OCI-LY3 (cell line): ENCODE data around the gene UBA1.

Source experiments
- H2AFZ ChIP-seq: fragments of 200-600, 300-600 bp; shearing (Covaris generic); 2 replicates; pipeline ENCODE4 v1.6.0; 2014; ENCODE audit warnings: antibody characterized with exemption, low read depth, low read length
- H3K27ac ChIP-seq: fragments of 200-600, 300-600 bp; sonication (generic); 2 replicates; pipeline ENCODE4 v1.5.1; 2014; ENCODE audit warnings: mild to moderate bottlenecking, low read length, moderate library complexity, mixed read lengths
- H3K27me3 ChIP-seq: fragments of 200-600, 300-600 bp; sonication (generic); 2 replicates; pipeline ENCODE4 v1.6.1; 2014; ENCODE audit warnings: low read depth, low read length, mixed read lengths
- H3K36me3 ChIP-seq: fragments of 200-600, 300-600 bp; sonication (generic); replicated peaks from 2 replicates; pipeline ENCODE3; 2014; ENCODE audit warnings: low read depth, low read length, mixed read lengths
- H3K4me1 ChIP-seq: fragments of 300-600, 200-600 bp; sonication (generic); 2 replicates; pipeline ENCODE4 v1.6.1; 2014; ENCODE audit warnings: low read length, mixed read lengths
- H3K4me2 ChIP-seq: fragments of 200-600, 300-600 bp; sonication (generic); 2 replicates; pipeline ENCODE4 v1.6.1; 2014; ENCODE audit warnings: low read length, mixed read lengths
- H3K4me3 ChIP-seq: fragments of 300-600, 200-600 bp; sonication (generic); 2 replicates; pipeline ENCODE4 v1.5.1; 2014; ENCODE audit warnings: antibody characterized with exemption, mild to moderate bottlenecking, low read length, moderate library complexity
- H3K79me2 ChIP-seq: fragments of 300-600, 200-600 bp; shearing (Covaris generic); 2 replicates; pipeline ENCODE4 v1.6.1; 2014; ENCODE audit warnings: mild to moderate bottlenecking, low read length, mixed read lengths
- H3K9ac ChIP-seq: fragments of 300-600, 200-600 bp; shearing (Covaris generic); 2 replicates; pipeline ENCODE4 v1.6.0; 2014; ENCODE audit warnings: mild to moderate bottlenecking, low read length, moderate library complexity
- H3K9me3 ChIP-seq: fragments of 200-600, 300-600 bp; shearing (Covaris generic); 2 replicates; pipeline ENCODE4 v1.6.1; 2014; ENCODE audit warnings: low read length, mixed read lengths; ENCODE audit not compliant: insufficient read depth
- H4K20me1 ChIP-seq: fragments of 200-600, 300-600 bp; sonication (generic); 2 replicates; pipeline ENCODE4 v1.6.1; 2016; ENCODE audit warnings: low read length, mixed read lengths; ENCODE audit not compliant: insufficient read depth
- CTCF ChIP-seq: fragments of 200-600, 300-600 bp; sonication (generic); IDR thresholded peaks from 2 replicates; pipeline ENCODE4 v1.5.1; 2014; ENCODE audit warnings: antibody characterized with exemption, low read length, low read depth
- EZH2phosphoT487 ChIP-seq: fragments of 200-600 bp; shearing (Covaris generic); IDR thresholded peaks from 2 replicates; pipeline ENCODE4 v1.6.1; 2018; ENCODE audit warnings: antibody characterized with exemption, mixed run types, low read depth

The UBA1 gene

GRCh38 chrX:47158781-47159180 lies 34.8 kb upstream of the UBA1 start:
- H3K27ac ChIP-seq, result no peak overlapping the region
- no peak overlapping the region for H2AFZ ChIP-seq
- H3K27me3 ChIP-seq, result no peaks in the 10 kb centered on the region
- no peak overlapping the region for H3K4me3 ChIP-seq
- peaks cover 36% of the 10 kb centered on the region for H3K36me3 ChIP-seq
- H3K79me2 ChIP-seq, result peaks cover 96% of the 10 kb centered on the region
- H3K9ac ChIP-seq, result no peak overlapping the region
- TF ChIP-seq EZH2phosphoT487 (no peak), CTCF (no peak)
- no peaks in the 10 kb centered on the region for H3K4me1 ChIP-seq
- no peaks in the 10 kb centered on the region for H3K9me3 ChIP-seq
- H4K20me1 ChIP-seq, result peaks cover 30% of the 10 kb centered on the region
- H3K4me2 ChIP-seq, result no peak overlapping the region

- no peak overlapping the region for H3K9ac ChIP-seq
- H3K4me3 ChIP-seq, result no peak overlapping the region
- H3K9me3 ChIP-seq, result no peaks in the 10 kb centered on the region
- H3K27ac ChIP-seq, result no peak overlapping the region
- peaks cover 95% of the 10 kb centered on the region for H3K79me2 ChIP-seq
- peaks cover 27% of the 10 kb centered on the region for H3K36me3 ChIP-seq
- H3K4me1 ChIP-seq, result no peaks in the 10 kb centered on the region
- H3K4me2 ChIP-seq, result no peak overlapping the region
- no peaks in the 10 kb centered on the region for H3K27me3 ChIP-seq
- no peak overlapping the region for H2AFZ ChIP-seq
- TF ChIP-seq EZH2phosphoT487, result no peak
- no peak for TF ChIP-seq CTCF
- peaks cover 33% of the 10 kb centered on the region for H4K20me1 ChIP-seq
Measured at GRCh38 chrX:47160781-47161180, 32.8 kb upstream of the UBA1 start.

GRCh38 chrX:47162927-47163583 lies 30.6 kb upstream of the UBA1 start:
- H3K9me3 ChIP-seq, result no peaks in the 10 kb centered on the region
- no peak overlapping the region for H3K4me2 ChIP-seq
- H2AFZ ChIP-seq, result no peak overlapping the region
- H3K79me2 ChIP-seq, result peaks cover 94% of the 10 kb centered on the region
- no peak overlapping the region for H3K9ac ChIP-seq
- no peak overlapping the region for H3K27ac ChIP-seq
- TF ChIP-seq CTCF (no peak), EZH2phosphoT487 (no peak)
- H3K27me3 ChIP-seq, result no peaks in the 10 kb centered on the region
- H3K4me1 ChIP-seq, result no peaks in the 10 kb centered on the region
- peaks cover 11% of the 10 kb centered on the region for H3K36me3 ChIP-seq
- H3K4me3 ChIP-seq, result no peak overlapping the region
- H4K20me1 ChIP-seq, result peaks cover 22% of the 10 kb centered on the region

- H3K27ac ChIP-seq, result no peak overlapping the region
- H4K20me1 ChIP-seq, result peaks cover 19% of the 10 kb centered on the region; the same call in 1 of the 2 replicates
- H3K4me2 ChIP-seq, result no peak overlapping the region
- H3K36me3 ChIP-seq, result peaks cover 8% of the 10 kb centered on the region
- no peaks in the 10 kb centered on the region for H3K4me1 ChIP-seq
- H3K4me3 ChIP-seq, result no peak overlapping the region
- H2AFZ ChIP-seq, result no peak overlapping the region
- H3K9me3 ChIP-seq, result no peaks in the 10 kb centered on the region
- H3K27me3 ChIP-seq, result no peaks in the 10 kb centered on the region
- H3K9ac ChIP-seq, result no peak overlapping the region
- H3K79me2 ChIP-seq, result peaks cover 88% of the 10 kb centered on the region
- no peak for TF ChIP-seq EZH2phosphoT487
- TF ChIP-seq CTCF, result no peak
Measured at GRCh38 chrX:47164420-47164819, 29.2 kb upstream of the UBA1 start.
